GM12874 (cell line): ENCODE results near the gene BRINP2.

Source experiments
- CTCF ChIP-seq: IDR thresholded peaks from 2 replicates; pipeline ENCODE4 v1.5.1; 2011; ENCODE audit warnings: low read depth, mild to moderate bottlenecking, control low read depth, low read length, moderate library complexity; ENCODE audit not compliant: insufficient read depth

The BRINP2 gene

GRCh38 chr1:177183836-177184235 is 13.1 kb downstream of the BRINP2 start:
- TF ChIP-seq CTCF: no peak

- peak; percentile 41; the same call in 1 of the 2 replicates for TF ChIP-seq CTCF
Measured at GRCh38 chr1:177185209-177185608, 14.5 kb downstream of the BRINP2 start.

GRCh38 chr1:177186639-177187038 is 15.9 kb downstream of the BRINP2 start:
- no peak for TF ChIP-seq CTCF

GRCh38 chr1:177190308-177190970 is 19.7 kb downstream of the BRINP2 start:
- no peak for TF ChIP-seq CTCF

GRCh38 chr1:177198243-177198642 is 27.5 kb downstream of the BRINP2 start:
- no peak for TF ChIP-seq CTCF

- TF ChIP-seq CTCF: no peak
Measured at GRCh38 chr1:177200290-177200689, 29.5 kb downstream of the BRINP2 start.

GRCh38 chr1:177206831-177207355 is 36.1 kb downstream of the BRINP2 start:
- TF ChIP-seq CTCF: no peak
